ENCODE results near the gene CNPY3.

The CNPY3 gene

DNA sequence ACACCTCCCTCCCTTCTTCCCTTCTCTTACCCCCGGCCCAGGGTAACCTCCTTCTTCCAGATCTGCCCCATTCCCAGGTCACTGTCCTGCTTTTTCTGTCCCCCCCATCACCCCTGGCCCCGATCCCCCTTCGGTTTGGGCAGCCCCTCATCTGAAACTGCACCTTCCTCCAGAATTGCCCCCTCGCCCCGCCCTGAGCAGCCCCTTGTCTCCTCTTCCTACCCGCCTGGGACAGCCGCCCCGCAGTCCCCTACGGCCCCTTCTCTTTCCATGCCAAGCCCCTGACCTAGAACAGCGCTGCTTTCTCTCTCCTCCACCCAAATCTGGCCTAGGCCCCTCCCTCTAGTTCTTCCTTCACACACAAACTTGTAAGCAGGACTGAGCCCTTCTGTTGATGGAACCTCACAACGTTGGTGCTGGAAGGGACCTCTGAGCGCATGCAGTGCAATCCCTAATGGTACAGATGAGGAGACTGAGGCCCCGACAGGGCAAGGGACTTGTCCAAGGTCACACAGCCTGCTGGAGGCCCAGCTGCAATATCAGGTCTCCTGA, 55.7 kb downstream of the CNPY3 start:
- DNase-seq = no peak

DNA sequence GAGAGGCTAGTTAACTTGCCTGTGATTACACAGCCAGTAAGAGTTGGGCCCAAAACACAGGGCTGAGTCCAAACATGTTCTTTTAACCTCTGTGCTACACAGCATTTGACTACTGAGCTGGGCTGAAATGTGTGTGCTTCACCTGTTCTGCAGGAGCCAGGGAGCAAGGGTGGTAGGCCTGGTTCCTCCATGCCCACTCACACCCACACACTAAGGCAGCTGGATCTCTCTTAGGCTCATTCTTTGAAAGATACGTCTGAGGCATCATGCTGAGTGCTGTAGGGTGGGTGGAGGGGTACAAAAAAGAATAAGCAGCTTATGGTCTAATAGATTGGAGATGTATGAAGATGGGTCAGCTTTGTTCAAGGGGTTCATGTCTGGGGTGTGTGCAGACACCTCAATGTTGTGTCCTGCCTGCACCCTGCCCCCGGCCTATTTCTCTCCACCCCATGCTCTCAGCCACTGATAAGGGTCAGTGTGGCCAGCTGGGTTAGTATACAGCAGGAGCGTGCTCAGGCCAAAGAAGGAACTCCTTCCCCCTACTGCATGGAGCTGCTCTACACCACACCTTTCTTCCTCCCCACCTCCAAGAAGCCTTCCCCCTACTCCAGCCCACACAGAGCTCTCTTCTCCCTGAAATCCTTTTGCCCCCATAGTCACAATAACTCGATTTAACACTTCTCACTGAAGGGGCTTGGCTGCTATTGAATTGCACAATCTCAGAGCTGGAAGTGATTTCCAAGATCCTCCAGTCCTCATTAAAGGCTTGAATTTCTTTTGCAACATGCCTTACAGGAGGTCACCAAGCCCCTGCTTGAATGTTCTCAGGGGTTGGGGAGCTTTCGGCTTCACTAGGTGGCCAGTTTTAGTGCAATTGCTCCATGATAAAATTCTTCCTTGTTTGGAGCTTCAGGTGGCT, 58.5 kb downstream of the CNPY3 start:
- DNase-seq = no peak

DNA sequence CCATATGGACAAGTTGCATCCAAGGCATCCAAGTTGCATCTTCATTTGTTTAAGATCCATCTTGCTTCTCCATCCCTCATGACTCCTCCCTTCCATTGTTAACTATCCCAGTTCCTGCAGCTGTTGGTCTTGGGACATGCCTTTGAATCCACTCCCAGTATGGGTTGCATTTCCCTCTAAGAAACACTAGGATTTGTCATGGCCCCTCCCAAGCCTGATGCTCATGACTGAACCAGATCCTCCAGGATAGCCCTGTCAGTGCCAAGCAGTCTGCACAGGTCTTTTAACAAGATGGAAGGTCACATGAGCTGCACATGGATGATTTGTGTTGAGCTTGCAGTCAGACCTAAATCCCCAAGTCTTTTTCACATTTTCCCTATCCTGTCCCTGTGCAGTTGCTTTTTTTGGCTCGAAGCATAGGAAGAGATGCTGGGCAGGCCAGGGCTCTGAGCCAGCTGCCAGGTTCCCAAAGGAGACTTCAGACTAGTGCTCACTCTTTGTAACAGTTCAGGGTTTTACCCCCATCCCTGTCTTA, 59.3 kb downstream of the CNPY3 start:
- DNase-seq = no peak
